ENCODE measurements around the gene LSM7. TPM values are rescaled to one million over a fixed set of nuclear protein-coding genes. Genes with fewer than 3 reads are reported as not detected.

Gene LSM7
- polyA plus RNA-seq, 1 donor from 2014 or later, result 550 TPM

DNA sequence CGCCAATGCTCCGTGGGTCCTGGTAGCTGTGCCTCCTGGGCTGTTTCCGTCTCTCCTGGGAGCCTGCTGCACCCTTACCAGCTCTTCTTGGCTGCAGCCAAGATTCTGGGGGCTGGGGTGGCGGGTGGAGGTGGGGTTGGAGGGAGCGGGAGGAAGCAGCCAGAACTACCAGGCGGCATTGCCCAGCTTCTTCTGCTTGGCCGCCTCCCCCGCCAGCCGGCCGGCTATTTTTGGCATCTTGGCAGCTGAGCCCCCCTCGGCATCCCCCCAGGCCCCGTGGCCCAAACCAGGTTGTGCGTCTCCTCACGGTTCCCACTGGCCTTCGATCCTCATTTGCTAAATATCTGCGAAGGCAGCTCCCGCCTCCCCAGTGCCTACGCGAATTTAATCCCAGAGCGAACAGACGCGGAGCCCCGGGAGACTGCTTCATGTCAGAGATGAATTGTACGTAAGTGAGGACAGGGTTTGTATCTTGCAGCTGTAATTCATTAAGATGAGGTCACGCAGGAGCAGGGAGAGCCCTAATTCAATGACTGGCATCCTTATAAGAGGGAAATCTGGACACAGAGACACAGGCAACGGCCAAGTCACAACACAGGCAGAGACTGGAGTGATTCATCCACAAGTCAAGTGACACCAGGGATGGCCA lies 33.6 kb downstream of the LSM7 start:
- no peaks in the 10 kb centered on the region for H3K79me2 ChIP-seq (replicated peaks; ENCODE audit: insufficient read depth, low read length)
- peaks cover 26% of the 10 kb centered on the region for H3K27me3 ChIP-seq (ENCODE audit: insufficient read depth, low read depth, low read length)
- no peaks in the 10 kb centered on the region for H3K36me3 ChIP-seq (ENCODE audit: insufficient read depth, low read length)
- no peak overlapping the region for H3K27ac ChIP-seq (ENCODE audit: low read length)
- H3K9me2 ChIP-seq (ENCODE audit: insufficient read depth, low read length), result no peaks in the 10 kb centered on the region
- H3K4me3 ChIP-seq (ENCODE audit: low read length), result no peak overlapping the region
- H3K9ac ChIP-seq (ENCODE audit: low read length), result no peak overlapping the region
- H3K9me3 ChIP-seq (ENCODE audit: low read length), result no peaks in the 10 kb centered on the region
- no peaks in the 10 kb centered on the region for H3F3A ChIP-seq (ENCODE audit: insufficient read depth, low read length, poor library complexity, severe bottlenecking)
- no peak overlapping the region for H2AFZ ChIP-seq (ENCODE audit: low read depth, low read length)
- TF ChIP-seq TAF1 (IDR thresholded peaks at IDR 0.05; ENCODE audit: low read depth) (no peak), POLR2AphosphoS5 (IDR thresholded peaks at IDR 0.05) (peak; percentile 33)
- H4K20me1 ChIP-seq (ENCODE audit: insufficient read depth), result no peaks in the 10 kb centered on the region
- no peak overlapping the region for H3K4me2 ChIP-seq (ENCODE audit: low read length)

DNA sequence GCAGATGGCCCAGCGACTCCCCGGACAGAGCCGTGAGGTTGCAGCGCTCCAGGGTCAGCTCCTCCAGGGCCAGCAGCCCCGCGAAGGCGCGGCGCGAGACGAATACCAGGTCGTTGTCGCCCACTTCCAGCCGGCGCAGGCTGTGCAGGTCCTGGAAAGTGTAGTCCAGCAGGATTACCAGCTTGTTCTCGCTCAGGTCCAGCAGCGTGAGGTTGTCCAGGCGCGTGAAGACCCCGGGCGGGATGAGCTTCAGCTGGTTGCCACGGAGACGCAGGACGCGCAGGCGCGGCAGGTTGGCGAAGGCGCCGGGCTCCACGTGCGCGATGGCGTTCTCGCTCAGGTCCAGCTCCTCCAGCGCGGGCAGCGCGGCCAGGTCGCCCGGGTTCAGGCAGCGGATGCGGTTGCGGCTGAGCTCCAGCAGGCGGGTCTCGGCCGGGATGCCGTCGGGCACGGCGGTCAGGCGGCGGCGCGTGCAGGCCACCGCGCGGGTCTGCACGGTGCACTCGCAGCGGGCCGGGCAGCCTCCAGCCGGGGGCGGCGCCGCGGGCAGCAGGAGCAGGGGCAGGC lies 37.1 kb downstream of the LSM7 start:
- Histone ChIP-seq H3K4me3 (ENCODE audit: low read length) (peak overlapping the region; percentile 69), H3K27me3 (ENCODE audit: insufficient read depth, low read depth, low read length) (peaks cover 56% of the 10 kb centered on the region), H3K27ac (ENCODE audit: low read length) (no peak overlapping the region), H4K20me1 (ENCODE audit: insufficient read depth) (no peaks in the 10 kb centered on the region), H3K4me2 (ENCODE audit: low read length) (peak overlapping the region; percentile 62), H3K9me2 (ENCODE audit: insufficient read depth, low read length) (no peaks in the 10 kb centered on the region), H3F3A (ENCODE audit: insufficient read depth, low read length, poor library complexity, severe bottlenecking) (no peaks in the 10 kb centered on the region), H3K9ac (ENCODE audit: low read length) (peak overlapping the region; percentile 23), H2AFZ (ENCODE audit: low read depth, low read length) (no peak overlapping the region), H3K79me2 (replicated peaks; ENCODE audit: insufficient read depth, low read length) (no peaks in the 10 kb centered on the region), H3K36me3 (ENCODE audit: insufficient read depth, low read length) (no peaks in the 10 kb centered on the region), H3K9me3 (ENCODE audit: low read length) (no peaks in the 10 kb centered on the region)
- TF ChIP-seq POLR2AphosphoS5 (IDR thresholded peaks at IDR 0.05) (no peak), EP300 (conservative IDR thresholded peaks at IDR 0.05; ENCODE audit: poor library complexity, severe bottlenecking) (no peak), MXI1 (conservative IDR thresholded peaks at IDR 0.05; ENCODE audit: poor library complexity, severe bottlenecking) (peak; percentile 99), RAD21 (conservative IDR thresholded peaks at IDR 0.05) (no peak), TAF1 (IDR thresholded peaks at IDR 0.05; ENCODE audit: low read depth) (no peak), EZH2 (IDR thresholded peaks at IDR 0.05; ENCODE audit: borderline replicate concordance, insufficient read depth, low read length, poor library complexity, severe bottlenecking) (peak; percentile 95), SMC3 (conservative IDR thresholded peaks at IDR 0.05; ENCODE audit: poor library complexity) (peak; percentile 32)
- TF ChIP-seq, protein P1, sequence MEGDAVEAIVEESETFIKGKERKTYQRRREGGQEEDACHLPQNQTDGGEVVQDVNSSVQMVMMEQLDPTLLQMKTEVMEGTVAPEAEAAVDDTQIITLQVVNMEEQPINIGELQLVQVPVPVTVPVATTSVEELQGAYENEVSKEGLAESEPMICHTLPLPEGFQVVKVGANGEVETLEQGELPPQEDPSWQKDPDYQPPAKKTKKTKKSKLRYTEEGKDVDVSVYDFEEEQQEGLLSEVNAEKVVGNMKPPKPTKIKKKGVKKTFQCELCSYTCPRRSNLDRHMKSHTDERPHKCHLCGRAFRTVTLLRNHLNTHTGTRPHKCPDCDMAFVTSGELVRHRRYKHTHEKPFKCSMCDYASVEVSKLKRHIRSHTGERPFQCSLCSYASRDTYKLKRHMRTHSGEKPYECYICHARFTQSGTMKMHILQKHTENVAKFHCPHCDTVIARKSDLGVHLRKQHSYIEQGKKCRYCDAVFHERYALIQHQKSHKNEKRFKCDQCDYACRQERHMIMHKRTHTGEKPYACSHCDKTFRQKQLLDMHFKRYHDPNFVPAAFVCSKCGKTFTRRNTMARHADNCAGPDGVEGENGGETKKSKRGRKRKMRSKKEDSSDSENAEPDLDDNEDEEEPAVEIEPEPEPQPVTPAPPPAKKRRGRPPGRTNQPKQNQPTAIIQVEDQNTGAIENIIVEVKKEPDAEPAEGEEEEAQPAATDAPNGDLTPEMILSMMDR (IDR thresholded peaks at IDR 0.05; ENCODE audit: poor library complexity, severe bottlenecking), result peak; percentile 44
- TF ChIP-seq, protein P2, sequence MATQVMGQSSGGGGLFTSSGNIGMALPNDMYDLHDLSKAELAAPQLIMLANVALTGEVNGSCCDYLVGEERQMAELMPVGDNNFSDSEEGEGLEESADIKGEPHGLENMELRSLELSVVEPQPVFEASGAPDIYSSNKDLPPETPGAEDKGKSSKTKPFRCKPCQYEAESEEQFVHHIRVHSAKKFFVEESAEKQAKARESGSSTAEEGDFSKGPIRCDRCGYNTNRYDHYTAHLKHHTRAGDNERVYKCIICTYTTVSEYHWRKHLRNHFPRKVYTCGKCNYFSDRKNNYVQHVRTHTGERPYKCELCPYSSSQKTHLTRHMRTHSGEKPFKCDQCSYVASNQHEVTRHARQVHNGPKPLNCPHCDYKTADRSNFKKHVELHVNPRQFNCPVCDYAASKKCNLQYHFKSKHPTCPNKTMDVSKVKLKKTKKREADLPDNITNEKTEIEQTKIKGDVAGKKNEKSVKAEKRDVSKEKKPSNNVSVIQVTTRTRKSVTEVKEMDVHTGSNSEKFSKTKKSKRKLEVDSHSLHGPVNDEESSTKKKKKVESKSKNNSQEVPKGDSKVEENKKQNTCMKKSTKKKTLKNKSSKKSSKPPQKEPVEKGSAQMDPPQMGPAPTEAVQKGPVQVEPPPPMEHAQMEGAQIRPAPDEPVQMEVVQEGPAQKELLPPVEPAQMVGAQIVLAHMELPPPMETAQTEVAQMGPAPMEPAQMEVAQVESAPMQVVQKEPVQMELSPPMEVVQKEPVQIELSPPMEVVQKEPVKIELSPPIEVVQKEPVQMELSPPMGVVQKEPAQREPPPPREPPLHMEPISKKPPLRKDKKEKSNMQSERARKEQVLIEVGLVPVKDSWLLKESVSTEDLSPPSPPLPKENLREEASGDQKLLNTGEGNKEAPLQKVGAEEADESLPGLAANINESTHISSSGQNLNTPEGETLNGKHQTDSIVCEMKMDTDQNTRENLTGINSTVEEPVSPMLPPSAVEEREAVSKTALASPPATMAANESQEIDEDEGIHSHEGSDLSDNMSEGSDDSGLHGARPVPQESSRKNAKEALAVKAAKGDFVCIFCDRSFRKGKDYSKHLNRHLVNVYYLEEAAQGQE (IDR thresholded peaks at IDR 0.05; ENCODE audit: borderline replicate concordance), result no peak

Measured in neural cell (in vitro differentiated cells).